ENCODE data around the gene OSBPL1A. TPM values are rescaled to one million over a fixed set of nuclear protein-coding genes. Genes with fewer than 3 reads are reported as not detected.

OSBPL1A gene
- total and polyA plus RNA-seq, 5 experiments from 2014 or later = 1.3 to 2.4 (median 1.7) TPM

DNA sequence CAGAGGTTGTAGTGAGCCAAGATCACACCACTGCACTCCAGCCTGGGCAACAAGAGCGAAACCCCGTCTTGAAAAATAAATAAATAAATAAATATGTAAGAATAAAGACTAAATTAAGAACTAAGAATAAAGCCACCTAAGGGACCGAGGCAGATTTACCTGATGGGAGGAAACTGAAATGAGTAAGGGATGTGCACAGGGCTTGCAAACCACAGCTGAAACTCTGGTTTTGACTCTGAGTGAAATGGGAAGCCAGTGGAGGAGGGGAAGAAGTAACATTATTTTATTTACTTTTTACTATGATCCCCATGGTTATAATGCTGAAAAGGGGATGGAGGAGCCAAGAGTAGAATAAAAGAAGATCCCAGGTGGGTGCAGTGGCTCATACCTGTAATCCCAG lies 151.5 kb downstream of the OSBPL1A start:
- Mint-ChIP-seq H3K4me1 (no peaks in the 10 kb centered on the region), H3K36me3 (peaks cover 0 to 4% (median 3%) of the 10 kb centered on the region in 3 donors), H3K27ac (no peak overlapping the region), H3K27me3 (peaks cover 0 to 5% (median 0%) of the 10 kb centered on the region in 5 donors), H3K4me3 (no peak overlapping the region), H3K9me3 (peaks cover 0 to 2% (median 0%) of the 10 kb centered on the region in 9 donors)
- ATAC-seq (no peak), DNase-seq (no peak)
- POLR2A ChIA-PET = no interaction called here

DNA sequence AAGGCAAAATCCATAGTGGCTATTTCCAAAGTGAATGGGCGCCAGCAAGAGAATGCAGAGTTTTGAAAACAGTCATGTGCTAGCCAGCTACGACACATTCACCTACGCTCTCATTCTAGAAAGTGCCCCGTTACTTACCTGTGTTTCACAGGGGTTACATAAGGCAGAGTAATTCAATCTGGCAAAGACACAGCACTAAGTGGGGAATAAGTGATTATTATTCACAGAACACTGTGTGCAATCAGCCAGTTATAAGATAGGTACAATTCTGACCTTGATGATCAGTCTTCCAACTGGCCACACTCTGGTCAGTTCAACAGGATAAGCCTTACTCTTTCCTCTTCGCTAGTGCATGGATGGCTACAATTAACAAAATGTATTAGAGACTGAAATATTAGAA lies 152.9 kb downstream of the OSBPL1A start:
- no peak overlapping the region for H3K4me3 Mint-ChIP-seq
- no peak for ATAC-seq
- DNase-seq = no peak

DNA sequence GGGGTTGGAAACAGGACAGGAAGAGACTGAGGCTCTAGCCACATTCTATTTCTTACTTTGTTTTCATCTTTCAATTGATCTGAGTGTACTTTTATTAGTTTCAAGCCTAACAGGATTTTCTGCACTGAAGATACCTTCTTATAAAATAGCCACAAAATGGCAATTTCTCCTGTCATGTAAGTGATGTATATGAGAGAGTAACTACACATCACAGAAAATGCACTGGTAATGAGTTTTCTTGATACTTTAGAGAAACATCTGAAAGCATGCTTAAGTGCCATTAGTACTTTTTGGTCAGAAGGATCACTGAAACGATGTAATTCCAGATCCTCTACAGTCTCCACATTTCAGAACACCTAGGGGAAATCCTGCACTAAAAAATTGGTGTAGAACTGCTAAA lies 153.9 kb downstream of the OSBPL1A start:
- Mint-ChIP-seq H3K27ac (no peak overlapping the region), H3K9me3 (peaks cover 0 to 2% (median 0%) of the 10 kb centered on the region in 9 donors), H3K4me3 (no peak overlapping the region), H3K27me3 (peaks cover 0 to 5% (median 0%) of the 10 kb centered on the region in 5 donors), H3K36me3 (peaks cover 0 to 5% (median 3%) of the 10 kb centered on the region in 3 donors), H3K4me1 (no peaks in the 10 kb centered on the region)
- POLR2A ChIA-PET = no interaction called here
- no peak for DNase-seq
- no peak for ATAC-seq

More for the DNA sequence above, 152.9 kb downstream of the OSBPL1A start:
- peaks cover 0 to 2% (median 0%) of the 10 kb centered on the region in 9 donors for H3K9me3 Mint-ChIP-seq
- POLR2A ChIA-PET = no interaction called here
- peaks cover 0 to 5% (median 0%) of the 10 kb centered on the region in 5 donors for H3K27me3 Mint-ChIP-seq
- no peaks in the 10 kb centered on the region for H3K4me1 Mint-ChIP-seq
- no peak overlapping the region for H3K27ac Mint-ChIP-seq
- H3K36me3 Mint-ChIP-seq = peaks cover 0 to 4% (median 3%) of the 10 kb centered on the region in 3 donors

DNA sequence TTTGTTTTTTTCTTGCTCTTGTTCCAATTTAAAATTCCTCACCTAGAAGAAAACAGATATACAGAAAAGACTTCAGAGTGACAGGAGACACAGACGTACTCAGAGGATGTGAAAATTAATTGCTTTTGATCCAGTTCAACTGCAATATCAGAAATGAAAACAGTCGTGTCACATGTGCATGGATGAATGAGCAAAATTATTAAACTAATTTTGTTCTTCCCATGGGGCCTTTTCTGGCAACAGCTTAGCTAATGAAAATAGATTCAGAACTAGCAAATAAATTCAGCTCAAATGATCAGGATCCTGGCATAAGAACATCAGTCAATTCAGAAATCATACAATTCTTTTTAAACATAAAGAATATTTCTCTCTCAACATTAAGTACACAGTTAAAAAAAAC lies 158.3 kb downstream of the OSBPL1A start:
- no peak for DNase-seq
- no peak for ATAC-seq
- Mint-ChIP-seq H3K27ac (no peak overlapping the region), H3K36me3 (peaks cover 0 to 10% (median 0%) of the 10 kb centered on the region in 3 donors), H3K27me3 (no peaks in the 10 kb centered on the region), H3K4me1 (peaks cover 0 to 4% (median 0%) of the 10 kb centered on the region in 4 donors), H3K9me3 (peaks cover 0 to 2% (median 0%) of the 10 kb centered on the region in 9 donors), H3K4me3 (no peak overlapping the region)
- POLR2A ChIA-PET = no interaction called here

DNA sequence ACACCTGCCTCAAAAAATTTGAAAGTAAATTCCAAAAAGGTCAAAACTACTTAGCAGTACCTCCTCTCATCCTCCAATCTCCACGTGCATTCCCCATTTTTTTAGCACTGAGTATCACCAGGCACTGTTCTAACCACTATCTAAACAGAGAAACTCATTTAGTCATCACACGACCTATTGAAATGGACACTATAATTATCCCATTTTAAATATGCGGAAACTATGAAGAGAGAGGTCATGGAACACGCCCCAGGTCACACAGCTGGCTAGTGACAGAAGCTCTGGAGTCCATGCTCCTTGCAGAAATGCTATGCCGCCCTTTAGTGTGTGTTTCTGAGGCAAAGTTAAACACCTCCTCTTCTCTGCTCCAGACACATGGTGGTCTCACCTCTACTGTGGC lies 159.2 kb downstream of the OSBPL1A start:
- H3K27ac Mint-ChIP-seq = no peak overlapping the region
- H3K4me1 Mint-ChIP-seq = peaks cover 0 to 4% (median 0%) of the 10 kb centered on the region in 4 donors
- no peak overlapping the region for H3K4me3 Mint-ChIP-seq
- peaks cover 0 to 2% (median 0%) of the 10 kb centered on the region in 9 donors for H3K9me3 Mint-ChIP-seq
- ATAC-seq = no peak
- H3K36me3 Mint-ChIP-seq = peaks cover 0 to 10% (median 0%) of the 10 kb centered on the region in 3 donors
- POLR2A ChIA-PET = no interaction called here
- no peaks in the 10 kb centered on the region for H3K27me3 Mint-ChIP-seq
- DNase-seq = no peak

DNA sequence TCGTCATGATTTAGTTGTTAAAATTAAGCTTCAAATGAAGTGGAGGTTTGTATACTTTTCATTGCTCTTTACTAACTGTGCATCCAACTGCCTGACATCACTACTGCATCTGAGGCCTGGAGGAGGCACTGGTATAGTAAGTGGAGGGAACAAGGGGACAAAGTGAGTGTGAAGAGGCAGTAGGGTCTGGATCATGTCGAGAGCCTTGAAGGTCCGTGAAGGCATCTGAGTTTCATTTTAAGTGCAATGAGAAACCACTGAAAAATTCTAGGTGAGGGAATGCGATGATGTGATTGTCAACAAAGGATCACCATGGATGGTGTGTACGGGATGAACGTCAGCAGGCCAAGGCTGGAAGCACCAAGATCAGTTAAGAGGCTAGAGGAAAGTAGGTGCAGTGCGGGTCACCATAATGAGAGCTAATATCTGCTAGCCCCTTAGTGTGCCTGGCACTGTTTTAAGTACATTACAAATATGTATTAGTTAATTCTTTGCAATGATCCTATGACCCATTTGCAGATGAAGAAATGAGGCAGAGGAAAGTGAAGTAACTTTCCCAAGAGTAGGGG lies 162.7 kb downstream of the OSBPL1A start:
- DNase-seq = no peak
- POLR2A ChIA-PET = no interaction called here
- Mint-ChIP-seq H3K27ac (no peak overlapping the region), H3K4me3 (no peak overlapping the region), H3K4me1 (peaks cover 0 to 4% (median 0%) of the 10 kb centered on the region in 4 donors), H3K9me3 (no peaks in the 10 kb centered on the region), H3K27me3 (no peaks in the 10 kb centered on the region), H3K36me3 (peaks cover 0 to 7% (median 0%) of the 10 kb centered on the region in 3 donors)
- ATAC-seq = no peak

DNA sequence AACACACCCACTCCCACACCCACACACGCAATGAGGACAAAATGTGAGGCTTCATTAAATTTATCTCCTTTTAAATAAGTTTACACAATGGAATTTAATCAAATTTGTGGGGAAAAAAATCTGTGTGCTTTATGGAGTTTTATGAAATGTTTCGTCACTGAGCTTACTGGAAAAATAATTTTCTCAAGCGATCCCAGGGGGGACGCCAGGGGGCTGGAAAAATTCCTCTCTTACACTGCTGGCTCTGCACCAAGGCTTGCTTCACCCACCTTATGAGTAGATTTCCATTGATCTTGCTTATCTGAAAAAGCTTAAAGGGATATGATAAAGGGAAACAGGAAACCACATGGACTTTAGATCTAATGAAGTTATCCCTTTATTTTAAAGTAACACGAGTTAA lies 163.3 kb downstream of the OSBPL1A start:
- Mint-ChIP-seq H3K4me1 (peaks cover 0 to 4% (median 0%) of the 10 kb centered on the region in 4 donors), H3K4me3 (no peak overlapping the region), H3K36me3 (peaks cover 0 to 7% (median 0%) of the 10 kb centered on the region in 3 donors), H3K9me3 (no peaks in the 10 kb centered on the region), H3K27ac (no peak overlapping the region), H3K27me3 (no peaks in the 10 kb centered on the region)
- DNase-seq (no peak), ATAC-seq (no peak)
- POLR2A ChIA-PET = no interaction called here

DNA sequence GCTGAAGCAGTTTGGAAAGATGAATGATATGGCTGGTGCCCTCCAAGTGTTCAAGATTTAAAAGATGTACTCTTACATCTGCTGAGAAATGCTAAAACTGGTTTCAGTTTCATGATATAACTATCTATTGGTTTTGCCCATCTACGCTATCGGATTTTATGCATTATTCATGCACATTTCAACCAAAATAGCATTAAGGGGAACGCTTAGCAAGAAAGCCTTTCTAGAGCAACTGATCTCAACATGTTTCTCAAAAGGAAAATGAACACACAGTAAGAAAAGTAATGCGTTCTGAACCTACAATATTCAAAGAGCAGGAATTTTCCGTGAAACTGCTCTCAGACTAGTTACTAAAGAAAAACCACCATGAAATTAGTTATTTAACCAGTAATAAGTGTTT lies 164.8 kb downstream of the OSBPL1A start:
- ATAC-seq = no peak
- H3K4me3 Mint-ChIP-seq = no peak overlapping the region
- no peaks in the 10 kb centered on the region for H3K9me3 Mint-ChIP-seq
- H3K36me3 Mint-ChIP-seq = peaks cover 0 to 8% (median 0%) of the 10 kb centered on the region in 3 donors
- peaks cover 0 to 5% (median 0%) of the 10 kb centered on the region in 5 donors for H3K27me3 Mint-ChIP-seq
- no peak overlapping the region for H3K27ac Mint-ChIP-seq
- no peak for DNase-seq
- peaks cover 0 to 4% (median 1%) of the 10 kb centered on the region in 4 donors for H3K4me1 Mint-ChIP-seq
- POLR2A ChIA-PET = no interaction called here

DNA sequence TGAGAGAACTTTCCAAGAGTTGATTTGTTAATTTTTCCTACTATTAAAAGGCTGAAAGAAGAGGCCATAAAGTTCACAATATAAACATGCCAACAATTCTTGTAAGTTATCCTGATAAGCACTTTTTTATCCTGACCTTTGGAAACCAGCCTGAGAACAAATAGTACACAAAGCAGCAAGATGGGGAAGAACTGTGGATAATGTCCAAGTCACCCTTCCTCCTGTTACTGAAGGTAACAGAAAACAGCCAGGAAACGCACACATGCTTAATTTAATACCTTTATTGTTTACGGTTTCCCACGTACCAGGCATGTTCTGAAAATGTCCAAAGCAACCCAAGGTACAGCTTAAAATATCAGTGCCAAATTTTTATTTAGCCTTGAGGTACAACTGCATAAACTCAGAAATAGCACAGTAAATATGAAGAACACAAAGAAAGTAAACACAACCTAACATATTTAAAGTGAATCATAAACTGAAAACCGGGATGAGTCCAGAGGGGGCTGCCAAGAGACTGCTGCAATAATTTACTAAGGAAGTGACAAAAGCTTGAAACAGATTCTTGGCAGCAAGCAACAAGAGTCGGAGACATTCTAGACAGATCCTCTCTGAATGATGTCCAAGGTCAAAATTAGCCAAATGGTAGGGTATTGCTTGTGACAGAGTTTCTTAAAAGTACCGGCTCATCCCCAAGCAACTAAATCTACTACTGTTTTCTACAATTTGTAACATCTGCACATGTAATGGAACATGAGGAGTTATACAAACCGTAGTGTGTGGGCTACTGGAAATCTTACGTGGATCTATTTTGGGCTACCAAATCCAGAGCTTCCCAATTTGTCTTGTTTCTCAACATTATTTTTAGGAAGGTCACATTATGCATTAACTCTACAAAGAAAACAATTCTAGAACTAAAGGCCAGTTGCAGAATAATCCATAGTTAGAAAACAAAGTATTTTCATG lies 165.6 kb downstream of the OSBPL1A start:
- Mint-ChIP-seq H3K27ac (no peak overlapping the region), H3K4me3 (no peak overlapping the region), H3K4me1 (peaks cover 0 to 4% (median 1%) of the 10 kb centered on the region in 4 donors), H3K36me3 (peaks cover 0 to 10% (median 0%) of the 10 kb centered on the region in 3 donors), H3K9me3 (no peaks in the 10 kb centered on the region), H3K27me3 (peaks cover 0 to 5% (median 0%) of the 10 kb centered on the region in 5 donors)
- DNase-seq = no peak
- ATAC-seq = no peak
- POLR2A ChIA-PET = no interaction called here

DNA sequence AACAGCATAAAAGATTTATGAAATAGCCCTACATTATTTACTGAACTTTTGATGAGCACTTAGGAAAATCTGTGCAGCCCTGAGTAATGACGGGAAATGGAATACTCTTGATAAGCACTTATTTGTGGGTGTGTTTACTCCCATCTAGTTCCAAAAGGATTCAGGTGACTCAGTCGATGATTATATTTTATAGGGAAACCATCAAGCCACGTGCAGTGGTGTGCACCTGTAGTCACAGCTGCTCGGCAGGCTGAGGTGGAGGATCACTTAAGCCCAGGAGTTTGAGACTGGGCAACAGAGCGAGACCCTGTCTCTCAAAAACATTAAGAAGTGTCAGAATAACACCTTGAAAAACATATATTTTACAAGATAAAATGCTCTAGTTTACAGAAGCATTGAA lies 166.9 kb downstream of the OSBPL1A start:
- POLR2A ChIA-PET = no interaction called here
- Mint-ChIP-seq H3K27me3 (peaks cover 0 to 8% (median 0%) of the 10 kb centered on the region in 5 donors), H3K36me3 (peaks cover 0 to 9% (median 0%) of the 10 kb centered on the region in 3 donors), H3K27ac (no peak overlapping the region), H3K4me1 (peaks cover 0 to 4% (median 1%) of the 10 kb centered on the region in 4 donors), H3K9me3 (no peaks in the 10 kb centered on the region), H3K4me3 (no peak overlapping the region)
- DNase-seq (no peak), ATAC-seq (no peak)

DNA sequence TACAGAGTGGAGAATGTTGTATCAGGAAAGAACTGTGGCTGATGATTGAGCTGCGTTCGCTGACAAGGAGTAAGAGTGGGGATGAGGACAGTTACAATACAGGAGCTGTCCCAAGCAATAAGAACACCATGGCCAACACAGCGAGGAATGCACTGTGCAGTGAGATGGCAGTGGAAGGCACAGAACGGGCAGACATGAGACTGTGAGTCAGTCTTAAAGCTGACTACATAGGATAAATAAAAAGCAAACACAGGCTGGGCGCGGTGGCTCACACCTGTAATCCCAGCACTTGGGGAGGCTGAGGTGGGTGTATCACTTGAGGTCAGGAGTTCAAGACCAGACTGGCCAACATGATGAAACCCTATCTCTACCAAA lies 169.0 kb downstream of the OSBPL1A start:
- H3K27ac Mint-ChIP-seq = no peak overlapping the region
- peaks cover 0 to 3% (median 0%) of the 10 kb centered on the region in 4 donors for H3K4me1 Mint-ChIP-seq
- ATAC-seq (no peak), DNase-seq (no peak)
- H3K36me3 Mint-ChIP-seq = peaks cover 0 to 6% (median 0%) of the 10 kb centered on the region in 3 donors
- H3K9me3 Mint-ChIP-seq = no peaks in the 10 kb centered on the region
- no peak overlapping the region for H3K4me3 Mint-ChIP-seq
- H3K27me3 Mint-ChIP-seq = peaks cover 0 to 8% (median 1%) of the 10 kb centered on the region in 5 donors
- POLR2A ChIA-PET = no interaction called here

DNA sequence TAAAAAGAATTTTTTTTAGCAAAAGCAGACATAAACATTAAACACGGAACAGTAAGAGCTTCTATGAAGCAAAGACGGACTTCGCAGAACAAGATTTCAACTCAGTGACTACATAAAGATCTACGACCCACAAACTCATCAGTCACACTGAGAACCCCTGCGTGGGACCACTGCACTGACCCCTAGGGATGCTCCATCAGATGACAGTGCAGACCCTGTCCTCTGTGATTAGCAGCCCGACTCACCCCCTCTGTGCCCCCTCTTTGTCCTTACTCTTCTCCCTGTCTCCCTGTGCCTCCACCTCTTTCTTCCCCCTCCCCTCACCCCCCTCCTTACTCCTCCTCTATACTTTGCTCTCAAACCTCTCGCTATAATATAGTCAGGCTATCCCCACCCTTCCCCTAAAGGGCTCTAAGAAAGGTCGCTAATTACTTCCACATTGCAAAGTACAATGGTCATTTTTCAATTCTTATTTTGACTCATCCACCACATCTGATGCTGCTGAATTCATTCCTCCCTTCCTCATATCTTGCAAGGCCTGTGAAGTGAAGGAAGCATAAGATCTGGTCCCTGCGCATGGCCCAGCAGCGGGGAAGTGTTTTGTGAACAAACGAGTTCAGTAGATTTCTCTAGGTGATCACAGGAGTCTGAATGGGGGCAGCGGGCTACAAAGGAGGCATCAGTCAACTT lies 169.5 kb downstream of the OSBPL1A start:
- no peak overlapping the region for H3K27ac Mint-ChIP-seq
- POLR2A ChIA-PET = no interaction called here
- ATAC-seq = no peak
- H3K9me3 Mint-ChIP-seq = no peaks in the 10 kb centered on the region
- H3K4me1 Mint-ChIP-seq = peaks cover 0 to 3% (median 0%) of the 10 kb centered on the region in 4 donors
- no peak overlapping the region for H3K4me3 Mint-ChIP-seq
- H3K27me3 Mint-ChIP-seq = peaks cover 0 to 8% (median 1%) of the 10 kb centered on the region in 5 donors
- no peak for DNase-seq
- H3K36me3 Mint-ChIP-seq = peaks cover 0 to 6% (median 0%) of the 10 kb centered on the region in 3 donors

DNA sequence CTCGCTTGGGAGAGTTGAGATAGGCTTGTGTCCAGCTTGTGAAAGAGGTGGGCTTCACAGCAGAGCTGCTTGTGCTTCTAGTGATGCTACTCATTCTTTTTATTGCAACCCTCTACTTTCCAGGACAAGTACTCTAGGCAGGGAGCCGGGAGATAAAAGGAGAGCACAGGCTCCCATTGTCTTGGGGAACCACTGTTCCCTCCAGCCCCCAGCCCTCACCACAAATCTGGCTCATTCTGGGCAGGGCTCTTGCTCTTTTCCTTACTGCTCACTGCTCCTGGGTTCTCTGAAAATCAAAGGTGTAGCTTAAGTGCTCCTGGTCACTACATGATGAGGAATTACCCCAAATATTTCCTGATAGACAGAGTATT lies 177.3 kb downstream of the OSBPL1A start:
- H3K27ac Mint-ChIP-seq = peak overlapping the region in 1 of 10 donors; percentile 0
- H3K36me3 Mint-ChIP-seq = no peaks in the 10 kb centered on the region
- ATAC-seq (no peak), DNase-seq (no peak)
- no peak overlapping the region for H3K4me3 Mint-ChIP-seq
- H3K27me3 Mint-ChIP-seq = peaks cover 0 to 2% (median 0%) of the 10 kb centered on the region in 5 donors
- H3K4me1 Mint-ChIP-seq = no peaks in the 10 kb centered on the region
- no peaks in the 10 kb centered on the region for H3K9me3 Mint-ChIP-seq
- POLR2A ChIA-PET = no interaction called here
